WTC11 (cell line): ENCODE data around the gene CYP11A1.

Source experiments
- ETV6 ChIP-seq: sonication (generic); formaldehyde crosslinking; IDR thresholded peaks from 2 replicates; pipeline ENCODE4 v1.8.1; 2022; ENCODE audit warnings: mild to moderate bottlenecking, missing genetic modification reagents
- IRF2 ChIP-seq: sonication (generic); formaldehyde crosslinking; IDR thresholded peaks from 2 replicates; pipeline ENCODE4 v1.8.0; 2022; ENCODE audit warnings: low read depth, missing genetic modification reagents, borderline replicate concordance
- ZNF423 ChIP-seq: fragments of 250-450 bp; sonication (Bioruptor Pico); IDR thresholded peaks from 2 replicates; pipeline ENCODE4 v2.1.2; 2022; ENCODE audit warnings: mild to moderate bottlenecking, moderate library complexity
- TF ChIP-seq, protein P1 (sequence below): sonication (generic); formaldehyde crosslinking; IDR thresholded peaks from 2 replicates; pipeline ENCODE4 v1.8.1; 2023; ENCODE audit warnings: mild to moderate bottlenecking, moderate library complexity, missing genetic modification reagents

DNA sequence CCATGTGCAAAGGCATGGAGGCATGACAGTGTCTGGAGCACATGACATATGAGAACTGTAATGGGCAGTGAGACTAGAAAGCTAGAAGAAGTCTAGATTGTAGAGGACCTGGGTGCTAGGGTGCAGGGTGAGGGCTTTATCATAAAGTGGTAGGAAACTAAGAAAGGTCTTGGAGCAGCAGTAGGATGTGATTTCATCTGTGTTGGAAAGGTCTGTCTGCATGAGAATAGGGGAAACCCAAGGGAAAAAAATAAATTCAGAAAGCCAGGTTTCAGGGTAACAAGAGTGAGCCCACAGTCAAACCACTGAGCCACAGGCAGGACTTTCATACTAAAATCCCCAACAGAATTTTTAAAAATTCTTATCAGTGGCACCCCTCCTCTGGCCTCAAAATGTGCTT is 76.8 kb downstream of the CYP11A1 start:
- TF ChIP-seq ZNF423, result no peak
- no peak for TF ChIP-seq IRF2 (CRISPR knock-in tag)
- TF ChIP-seq, protein P1, sequence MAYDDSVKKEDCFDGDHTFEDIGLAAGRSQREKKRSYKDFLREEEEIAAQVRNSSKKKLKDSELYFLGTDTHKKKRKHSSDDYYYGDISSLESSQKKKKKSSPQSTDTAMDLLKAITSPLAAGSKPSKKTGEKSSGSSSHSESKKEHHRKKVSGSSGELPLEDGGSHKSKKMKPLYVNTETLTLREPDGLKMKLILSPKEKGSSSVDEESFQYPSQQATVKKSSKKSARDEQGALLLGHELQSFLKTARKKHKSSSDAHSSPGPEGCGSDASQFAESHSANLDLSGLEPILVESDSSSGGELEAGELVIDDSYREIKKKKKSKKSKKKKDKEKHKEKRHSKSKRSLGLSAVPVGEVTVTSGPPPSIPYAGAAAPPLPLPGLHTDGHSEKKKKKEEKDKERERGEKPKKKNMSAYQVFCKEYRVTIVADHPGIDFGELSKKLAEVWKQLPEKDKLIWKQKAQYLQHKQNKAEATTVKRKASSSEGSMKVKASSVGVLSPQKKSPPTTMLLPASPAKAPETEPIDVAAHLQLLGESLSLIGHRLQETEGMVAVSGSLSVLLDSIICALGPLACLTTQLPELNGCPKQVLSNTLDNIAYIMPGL (CRISPR knock-in tag), result no peak
- TF ChIP-seq ETV6 (CRISPR knock-in tag), result no peak
